NCI-H2227 (cell line): ENCODE results near the gene PPP6R3.

Experiments
- DNase-seq: peaks from one replicate; lab custom pipeline; 2025; ENCODE audit not compliant: unreplicated experiment; lab: John Stamatoyannopoulos, UW

The PPP6R3 gene

GRCh38 chr11:68649851-68650555, 189.5 kb downstream of the PPP6R3 start:
- no peak for DNase-seq

- DNase-seq, result no peak
These were observed 190.2 kb downstream of the PPP6R3 start for GRCh38 chr11:68650801-68651200.

- DNase-seq, result no peak
These were observed 190.8 kb downstream of the PPP6R3 start for GRCh38 chr11:68651208-68651984.

- DNase-seq, result no peak
These were observed 191.6 kb downstream of the PPP6R3 start for GRCh38 chr11:68651985-68652682.

DNA sequence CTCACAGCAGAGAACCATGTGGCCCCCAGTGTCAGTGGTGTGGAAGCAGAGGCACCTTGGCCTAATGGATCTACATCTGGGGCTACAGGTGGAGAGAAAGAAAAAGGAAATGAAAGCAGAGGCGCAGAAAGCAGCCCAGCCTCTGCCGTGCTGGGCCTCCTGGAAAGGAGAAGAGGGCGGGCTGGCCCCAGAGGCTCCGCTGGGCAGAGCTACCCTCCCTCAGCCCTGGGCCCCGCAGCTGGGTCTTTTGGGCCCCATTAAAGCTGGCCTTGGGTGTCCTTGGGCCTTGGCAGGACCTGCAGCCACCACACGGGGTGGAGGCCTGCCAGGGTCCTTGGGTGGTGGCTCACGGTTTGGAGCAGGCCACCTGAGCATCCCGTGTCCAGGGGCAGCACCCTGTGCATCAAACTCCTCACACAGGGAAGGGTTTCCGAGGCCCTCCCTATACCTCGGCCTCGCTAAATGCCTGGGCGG, 192.2 kb downstream of the PPP6R3 start:
- DNase-seq, result no peak

GRCh38 chr11:68653486-68654430, 193.2 kb downstream of the PPP6R3 start:
- no peak for DNase-seq

- no peak for DNase-seq
These were observed 194.4 kb downstream of the PPP6R3 start for GRCh38 chr11:68654978-68655377.

- no peak for DNase-seq
These were observed 194.9 kb downstream of the PPP6R3 start for GRCh38 chr11:68655406-68655805.

DNA sequence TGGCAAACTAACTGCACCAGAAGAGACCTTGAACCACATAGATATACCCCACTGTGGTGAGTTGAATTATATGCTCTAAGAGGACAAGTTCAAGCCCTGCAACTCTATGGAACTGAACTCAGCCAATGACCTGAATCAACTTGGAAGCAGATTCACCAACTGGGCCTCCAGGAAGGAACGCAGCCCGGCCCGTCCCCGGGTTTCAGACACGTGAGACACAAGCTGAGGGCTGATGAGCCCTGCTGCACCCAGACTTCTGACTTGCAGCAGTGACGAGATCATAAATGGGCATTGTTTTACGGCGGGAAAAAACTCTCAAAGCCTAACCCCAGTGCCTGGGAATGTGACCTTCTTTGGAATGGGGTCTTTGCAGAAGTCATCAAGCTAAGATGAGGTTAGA, 195.3 kb downstream of the PPP6R3 start:
- DNase-seq, result no peak

DNA sequence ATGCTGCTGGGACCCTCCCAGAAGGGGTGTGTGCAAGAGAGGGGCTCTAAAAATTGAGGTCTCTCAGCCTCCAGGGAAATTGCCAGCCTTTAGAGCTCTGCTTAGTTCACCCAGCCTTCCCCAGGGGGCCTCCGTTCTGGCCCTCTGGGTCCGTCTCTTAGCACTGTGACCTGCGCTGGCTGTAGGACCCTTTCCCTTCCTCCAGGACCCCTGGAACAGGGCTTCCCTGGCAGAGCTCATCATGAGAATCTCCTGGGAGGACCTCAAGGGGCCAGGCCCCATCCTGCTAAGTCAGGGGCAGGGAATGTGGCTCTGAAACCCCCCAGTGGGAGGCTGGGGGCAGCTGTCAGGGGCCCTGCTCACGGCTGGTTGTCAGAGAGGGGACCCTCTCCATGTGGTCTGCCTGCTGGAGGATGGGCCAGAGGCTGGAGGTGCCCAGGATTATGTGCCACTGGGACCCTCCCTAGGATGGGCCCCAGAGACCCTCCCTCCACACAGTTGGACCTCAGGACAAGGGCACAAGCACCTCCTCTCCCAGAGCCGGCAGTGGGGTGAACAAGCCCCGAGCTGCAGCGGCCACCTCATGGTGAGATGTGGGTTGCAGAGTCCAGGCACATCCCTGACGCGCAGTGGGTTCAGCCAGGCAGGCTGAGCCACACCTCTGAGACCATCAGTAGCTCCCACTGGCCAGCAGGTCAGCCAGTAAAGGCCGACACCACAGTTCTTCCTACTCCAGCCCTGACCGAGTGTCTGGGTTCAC, 196.6 kb downstream of the PPP6R3 start:
- no peak for DNase-seq

DNA sequence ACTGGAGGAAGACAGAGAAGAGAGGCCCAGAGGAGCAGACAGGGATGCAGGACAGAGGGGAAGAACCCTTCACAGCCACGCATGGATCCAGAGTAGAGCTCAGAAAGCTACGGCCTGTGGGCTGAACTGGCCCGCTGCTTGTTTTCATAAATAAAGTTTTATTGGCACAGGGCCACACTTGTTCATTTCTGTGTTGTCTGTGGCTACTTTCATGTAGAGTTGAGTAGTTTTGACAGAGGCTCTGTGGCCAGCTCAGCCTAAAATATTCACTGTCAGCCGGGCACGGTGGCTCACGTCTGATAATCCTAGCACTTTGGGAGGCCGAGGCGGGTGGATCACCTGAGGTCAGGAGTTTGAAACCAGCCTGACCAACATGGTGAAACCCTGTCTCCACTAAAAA, 197.5 kb downstream of the PPP6R3 start:
- DNase-seq, result no peak

- DNase-seq, result peak; percentile 51
These were observed 198.1 kb downstream of the PPP6R3 start for GRCh38 chr11:68658661-68659060.

GRCh38 chr11:68659158-68659921, 198.8 kb downstream of the PPP6R3 start:
- DNase-seq, result peak; percentile 96

- no peak for DNase-seq
These were observed 199.7 kb downstream of the PPP6R3 start for GRCh38 chr11:68660066-68660810.

DNA sequence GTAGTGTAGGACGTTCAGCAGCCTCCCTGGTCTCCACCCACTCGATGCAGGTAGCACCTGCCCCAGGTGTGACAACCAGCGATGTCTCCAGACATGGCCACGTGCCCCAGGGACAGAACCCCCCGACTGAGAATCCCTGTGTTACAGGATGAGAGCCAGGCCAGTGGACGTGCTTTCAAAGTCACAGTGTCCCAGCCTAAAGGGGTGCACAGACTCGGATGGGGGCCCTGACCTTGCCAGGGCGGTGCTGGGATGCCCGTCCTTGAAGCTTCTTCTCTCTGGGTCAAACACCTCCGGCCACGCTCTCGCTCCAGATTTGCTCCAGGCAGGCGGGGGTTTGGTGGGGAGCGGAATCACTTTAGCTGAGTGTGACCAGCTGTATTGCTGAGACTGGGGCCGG, 200.5 kb downstream of the PPP6R3 start:
- DNase-seq, result no peak

GRCh38 chr11:68661697-68662603, 201.4 kb downstream of the PPP6R3 start:
- DNase-seq, result no peak

DNA sequence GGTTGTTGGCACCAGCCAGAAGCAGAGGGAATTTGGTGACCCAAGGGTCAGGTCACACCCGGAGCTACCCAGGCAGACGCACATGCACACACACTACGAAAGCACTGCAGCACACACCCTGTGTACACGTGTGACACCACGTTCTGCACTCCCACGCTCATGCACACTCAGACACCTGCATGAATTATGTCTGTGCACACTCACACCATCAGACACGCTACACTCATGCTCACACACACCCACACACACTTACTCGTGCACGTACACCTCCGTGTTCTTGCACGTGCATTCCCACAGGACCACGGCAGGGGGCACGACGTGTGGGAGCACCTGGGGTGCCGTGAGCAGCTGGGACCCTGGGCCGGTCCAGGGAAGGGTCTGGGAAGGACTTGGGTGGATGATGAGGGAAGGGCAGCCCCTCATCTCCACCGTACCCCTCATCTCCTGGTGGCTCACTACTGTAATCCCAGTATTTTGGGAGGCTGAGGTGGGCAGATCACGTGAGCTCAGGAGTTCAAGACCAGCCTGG, 203.0 kb downstream of the PPP6R3 start:
- DNase-seq, result no peak
